ENCODE data around the gene NUAK1. TPM values are rescaled to one million over a fixed set of nuclear protein-coding genes. Genes with fewer than 3 reads are reported as not detected.

NUAK1 gene
- total and polyA plus RNA-seq, 2 donors = 2.1 to 4.3 TPM

DNA sequence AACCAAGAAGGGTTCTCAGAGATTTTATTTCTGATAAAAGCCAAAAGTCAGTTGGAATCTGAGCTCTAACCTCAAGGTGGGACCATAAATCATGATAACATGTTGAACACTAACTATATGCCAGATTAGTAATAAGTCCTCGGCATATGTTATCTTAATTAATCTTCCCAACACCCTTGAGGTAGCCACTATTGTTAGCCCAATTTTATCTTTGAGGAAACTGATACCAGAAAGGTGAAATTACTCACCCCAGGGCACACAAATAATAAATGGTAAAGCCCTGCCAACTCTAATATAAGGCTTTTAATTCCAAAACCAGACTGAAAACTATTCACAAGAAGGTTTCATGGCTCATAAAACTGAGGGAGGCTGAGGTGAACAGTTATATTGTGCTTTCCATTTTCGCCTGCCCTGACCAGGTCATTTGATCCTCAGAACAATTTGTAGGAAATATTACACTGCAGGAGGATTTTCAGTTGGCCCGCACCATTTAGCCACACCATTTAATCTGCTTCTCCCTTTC, 16.1 kb upstream of the NUAK1 start:
- H3K9me3 ChIP-seq (ENCODE audit: control insufficient read depth in 2 of 2, insufficient read depth in 1 of 2, low read length in 1 of 2) = no peaks in the 10 kb centered on the region
- H3K36me3 ChIP-seq (ENCODE audit: control insufficient read depth in 2 of 2, insufficient read depth in 2 of 2, low read length in 1 of 2) = no peaks in the 10 kb centered on the region
- H3K4me1 ChIP-seq (ENCODE audit: control insufficient read depth in 2 of 2, insufficient read depth in 2 of 2, low read length in 2 of 2) = no peaks in the 10 kb centered on the region
- 74% methylated on average over 3 of the region's 3 CpGs for WGBS
- DNase-seq (ENCODE audit: low read depth in 6 of 9, low spot score in 9 of 9) = no peak
- no peak overlapping the region for H3K4me3 ChIP-seq (ENCODE audit: low read length in 2 of 2)
- no peak overlapping the region for H3K27ac ChIP-seq (ENCODE audit: low read depth in 1 of 2, low read length in 1 of 2)
- no peaks in the 10 kb centered on the region for H3K27me3 ChIP-seq (ENCODE audit: control insufficient read depth in 2 of 2, insufficient read depth in 1 of 2, low read length in 1 of 2)

GRCh38 chr12:106152334-106152733, 13.6 kb upstream of the NUAK1 start:
- Histone ChIP-seq H3K4me1 (ENCODE audit: control insufficient read depth in 2 of 2, insufficient read depth in 2 of 2, low read length in 2 of 2) (no peaks in the 10 kb centered on the region), H3K36me3 (ENCODE audit: control insufficient read depth in 2 of 2, insufficient read depth in 2 of 2, low read length in 1 of 2) (no peaks in the 10 kb centered on the region), H3K9me3 (ENCODE audit: control insufficient read depth in 2 of 2, insufficient read depth in 1 of 2, low read length in 1 of 2) (no peaks in the 10 kb centered on the region), H3K27ac (ENCODE audit: low read depth in 1 of 2, low read length in 1 of 2) (no peak overlapping the region), H3K27me3 (ENCODE audit: control insufficient read depth in 2 of 2, insufficient read depth in 1 of 2, low read length in 1 of 2) (no peaks in the 10 kb centered on the region), H3K4me3 (ENCODE audit: low read length in 2 of 2) (no peak overlapping the region)
- DNase-seq (ENCODE audit: low read depth in 6 of 9, low spot score in 9 of 9) = no peak
- 81% methylated on average over 4 of the region's 4 CpGs for WGBS

DNA sequence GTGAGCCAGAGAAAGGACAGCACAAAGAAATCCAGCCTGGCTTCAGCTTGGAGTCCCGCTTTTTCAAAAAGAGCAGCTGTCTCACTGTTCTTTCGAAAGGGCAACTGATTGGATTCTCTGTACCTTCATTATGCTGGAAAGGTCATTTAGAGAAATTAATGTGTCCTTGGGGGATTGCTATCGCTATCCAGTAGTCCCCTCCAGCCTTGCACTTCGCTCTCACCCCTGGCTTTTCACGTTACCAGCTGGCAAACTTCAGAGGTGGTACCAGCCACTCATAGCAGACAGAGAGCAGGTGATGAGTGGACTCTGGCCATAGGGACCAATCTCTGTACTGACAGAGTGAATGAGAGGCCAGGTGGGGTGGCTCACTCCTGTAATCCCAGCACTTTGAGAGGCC, 11.8 kb upstream of the NUAK1 start:
- DNase-seq (ENCODE audit: low read depth in 6 of 9, low spot score in 9 of 9) = no peak
- Histone ChIP-seq H3K27me3 (ENCODE audit: control insufficient read depth in 2 of 2, insufficient read depth in 1 of 2, low read length in 1 of 2) (peaks cover 0 to 4% of the 10 kb centered on the region in 2 donors), H3K4me1 (ENCODE audit: control insufficient read depth in 2 of 2, insufficient read depth in 2 of 2, low read length in 2 of 2) (no peaks in the 10 kb centered on the region), H3K36me3 (ENCODE audit: control insufficient read depth in 2 of 2, insufficient read depth in 2 of 2, low read length in 1 of 2) (no peaks in the 10 kb centered on the region), H3K9me3 (ENCODE audit: control insufficient read depth in 2 of 2, insufficient read depth in 1 of 2, low read length in 1 of 2) (no peaks in the 10 kb centered on the region), H3K27ac (ENCODE audit: low read depth in 1 of 2, low read length in 1 of 2) (no peak overlapping the region), H3K4me3 (ENCODE audit: low read length in 2 of 2) (no peak overlapping the region)
- WGBS = 94% methylated on average over 5 of the region's 5 CpGs

DNA sequence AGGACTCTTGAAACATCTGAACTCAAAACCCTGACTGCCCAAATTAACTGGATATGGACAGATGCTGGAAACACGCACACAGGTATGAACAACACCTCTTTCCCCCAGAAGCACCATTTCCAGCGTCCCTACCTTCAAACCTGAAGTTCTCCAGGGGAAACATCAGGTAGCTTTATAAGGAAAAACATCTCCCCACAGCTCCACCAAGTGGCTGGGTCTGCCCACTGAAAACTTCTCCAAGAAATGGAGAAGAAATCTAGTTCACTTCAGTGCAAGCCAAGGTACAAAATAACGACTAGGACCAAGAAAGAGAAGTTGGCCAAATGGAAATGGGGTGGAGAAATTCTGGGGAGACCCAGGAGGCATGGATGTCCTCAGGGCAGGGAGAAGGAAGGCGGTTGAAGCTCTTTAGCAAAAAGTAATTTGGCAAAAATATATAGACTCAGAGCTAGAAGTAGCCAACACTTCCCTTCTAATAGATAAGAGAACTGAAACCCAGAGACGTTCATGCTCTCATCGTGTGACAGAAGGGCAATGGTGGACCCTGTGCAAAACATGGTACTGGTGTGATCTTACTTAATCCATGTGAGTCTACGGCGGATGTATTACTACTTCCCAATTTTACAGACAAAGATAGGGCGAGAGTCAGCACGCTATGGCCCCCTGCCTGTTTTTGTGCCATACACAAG, 10.5 kb upstream of the NUAK1 start:
- DNase-seq (ENCODE audit: low read depth in 6 of 9, low spot score in 9 of 9) = peak in 1 of 9 donors; percentile 15
- Histone ChIP-seq H3K9me3 (ENCODE audit: control insufficient read depth in 2 of 2, insufficient read depth in 1 of 2, low read length in 1 of 2) (no peaks in the 10 kb centered on the region), H3K36me3 (ENCODE audit: control insufficient read depth in 2 of 2, insufficient read depth in 2 of 2, low read length in 1 of 2) (no peaks in the 10 kb centered on the region), H3K27ac (ENCODE audit: low read depth in 1 of 2, low read length in 1 of 2) (no peak overlapping the region), H3K27me3 (ENCODE audit: control insufficient read depth in 2 of 2, insufficient read depth in 1 of 2, low read length in 1 of 2) (peaks cover 0 to 6% of the 10 kb centered on the region in 2 donors), H3K4me3 (ENCODE audit: low read length in 2 of 2) (no peak overlapping the region), H3K4me1 (ENCODE audit: control insufficient read depth in 2 of 2, insufficient read depth in 2 of 2, low read length in 2 of 2) (no peaks in the 10 kb centered on the region)
- 62% methylated on average over 10 of the region's 10 CpGs for WGBS

DNA sequence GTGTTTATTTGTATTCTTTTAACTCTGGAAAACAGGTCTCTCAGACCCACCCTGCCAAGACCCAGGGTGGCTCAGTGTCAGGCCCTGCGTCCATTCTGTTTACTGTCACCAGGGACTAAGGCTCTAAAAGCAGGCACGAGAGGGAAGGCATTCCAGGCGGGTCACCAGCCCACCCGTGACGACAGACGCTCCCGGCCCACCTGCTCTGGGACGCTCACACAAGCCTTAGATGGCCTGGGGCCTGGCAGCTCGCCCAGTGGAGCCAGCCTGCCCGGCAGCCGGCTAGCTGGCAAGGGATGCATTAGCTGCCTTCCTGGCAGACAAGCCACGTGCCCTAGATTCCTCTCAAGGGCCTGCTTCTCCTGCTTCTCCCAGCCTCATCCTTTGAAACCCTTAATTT, 9.2 kb upstream of the NUAK1 start:
- no peak for DNase-seq (ENCODE audit: low read depth in 6 of 9, low spot score in 9 of 9)
- WGBS = 87% methylated on average over 12 of the region's 12 CpGs
- H3K36me3 ChIP-seq (ENCODE audit: control insufficient read depth in 2 of 2, insufficient read depth in 2 of 2, low read length in 1 of 2) = no peaks in the 10 kb centered on the region
- no peak overlapping the region for H3K4me3 ChIP-seq (ENCODE audit: low read length in 2 of 2)
- H3K27me3 ChIP-seq (ENCODE audit: control insufficient read depth in 2 of 2, insufficient read depth in 1 of 2, low read length in 1 of 2) = peaks cover 0 to 8% of the 10 kb centered on the region in 2 donors
- no peak overlapping the region for H3K27ac ChIP-seq (ENCODE audit: low read depth in 1 of 2, low read length in 1 of 2)
- no peaks in the 10 kb centered on the region for H3K4me1 ChIP-seq (ENCODE audit: control insufficient read depth in 2 of 2, insufficient read depth in 2 of 2, low read length in 2 of 2)
- no peaks in the 10 kb centered on the region for H3K9me3 ChIP-seq (ENCODE audit: control insufficient read depth in 2 of 2, insufficient read depth in 1 of 2, low read length in 1 of 2)

DNA sequence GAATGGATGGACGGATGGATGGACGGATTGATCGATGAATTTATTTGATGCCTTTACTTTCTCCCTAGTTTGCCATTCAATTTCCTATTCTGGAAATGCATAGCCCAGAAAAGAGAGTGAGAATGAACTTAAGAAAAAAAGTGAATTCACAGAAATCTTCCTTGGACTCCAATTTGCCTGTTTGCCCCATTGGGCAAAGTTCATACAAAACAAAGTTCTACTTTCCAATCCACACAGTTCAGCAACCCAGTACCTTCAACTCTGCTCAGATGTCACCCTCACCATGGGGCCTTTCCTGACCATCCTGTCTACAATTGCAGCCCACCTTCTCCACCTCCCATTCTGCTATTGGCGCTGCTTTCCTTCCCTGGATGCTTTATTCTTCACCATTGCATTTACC, 8.2 kb upstream of the NUAK1 start:
- Histone ChIP-seq H3K27ac (ENCODE audit: low read depth in 1 of 2, low read length in 1 of 2) (no peak overlapping the region), H3K4me3 (ENCODE audit: low read length in 2 of 2) (no peak overlapping the region), H3K9me3 (ENCODE audit: control insufficient read depth in 2 of 2, insufficient read depth in 1 of 2, low read length in 1 of 2) (no peaks in the 10 kb centered on the region), H3K4me1 (ENCODE audit: control insufficient read depth in 2 of 2, insufficient read depth in 2 of 2, low read length in 2 of 2) (no peaks in the 10 kb centered on the region), H3K27me3 (ENCODE audit: control insufficient read depth in 2 of 2, insufficient read depth in 1 of 2, low read length in 1 of 2) (peaks cover 2 to 10% of the 10 kb centered on the region in 2 donors), H3K36me3 (ENCODE audit: control insufficient read depth in 2 of 2, insufficient read depth in 2 of 2, low read length in 1 of 2) (no peaks in the 10 kb centered on the region)
- DNase-seq (ENCODE audit: low read depth in 6 of 9, low spot score in 9 of 9) = no peak
- WGBS = 99% methylated on average over 4 of the region's 4 CpGs

DNA sequence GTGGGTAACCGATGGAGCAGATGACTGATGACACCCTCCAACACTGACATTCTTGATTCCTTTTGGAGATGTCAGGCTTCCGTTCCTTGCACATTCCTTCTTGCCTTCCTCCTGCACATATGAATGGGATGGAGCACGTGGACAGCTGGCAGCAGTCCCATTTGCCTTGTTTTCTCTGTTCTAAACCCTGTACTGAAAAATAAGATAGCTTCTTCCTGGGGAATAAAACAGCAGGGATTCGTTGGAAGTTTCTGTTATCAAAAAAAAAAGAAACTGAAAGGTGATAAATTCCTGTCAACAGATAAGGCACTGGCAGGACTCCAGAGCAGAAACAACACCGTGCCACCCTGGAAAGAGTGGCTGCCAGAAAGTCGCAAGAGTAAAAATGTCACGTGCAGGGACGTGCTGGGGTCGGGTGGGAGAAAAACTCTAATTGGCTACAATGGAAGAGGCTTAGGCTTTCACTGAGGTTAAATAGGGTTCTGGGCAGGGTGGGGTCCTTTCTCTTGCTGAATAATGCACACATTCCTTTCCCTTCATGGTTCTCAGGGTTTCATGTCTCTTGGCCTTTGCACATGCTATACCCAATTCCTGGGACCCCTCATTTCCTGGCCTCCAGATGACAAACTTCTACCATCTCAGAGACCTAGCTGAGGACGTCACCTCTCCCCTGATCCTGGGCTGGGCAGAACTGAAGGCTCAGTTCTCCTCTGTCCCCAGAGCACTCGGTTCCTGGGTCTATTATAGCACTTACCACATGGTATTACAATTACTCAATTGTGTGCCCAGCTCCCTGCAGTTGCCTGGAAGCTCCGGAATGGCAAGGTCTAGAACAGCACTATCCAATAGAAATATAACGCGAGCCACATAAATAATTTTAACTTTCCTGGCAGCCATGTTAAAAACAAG, 7.0 kb upstream of the NUAK1 start:
- Histone ChIP-seq H3K4me3 (ENCODE audit: low read length in 2 of 2) (no peak overlapping the region), H3K27ac (ENCODE audit: low read depth in 1 of 2, low read length in 1 of 2) (no peak overlapping the region), H3K36me3 (ENCODE audit: control insufficient read depth in 2 of 2, insufficient read depth in 2 of 2, low read length in 1 of 2) (no peaks in the 10 kb centered on the region), H3K9me3 (ENCODE audit: control insufficient read depth in 2 of 2, insufficient read depth in 1 of 2, low read length in 1 of 2) (no peaks in the 10 kb centered on the region), H3K4me1 (ENCODE audit: control insufficient read depth in 2 of 2, insufficient read depth in 2 of 2, low read length in 2 of 2) (no peaks in the 10 kb centered on the region), H3K27me3 (ENCODE audit: control insufficient read depth in 2 of 2, insufficient read depth in 1 of 2, low read length in 1 of 2) (peaks cover 10 to 20% of the 10 kb centered on the region in 2 donors)
- WGBS = 84% methylated on average over 14 of the region's 14 CpGs
- DNase-seq (ENCODE audit: low read depth in 6 of 9, low spot score in 9 of 9) = no peak

DNA sequence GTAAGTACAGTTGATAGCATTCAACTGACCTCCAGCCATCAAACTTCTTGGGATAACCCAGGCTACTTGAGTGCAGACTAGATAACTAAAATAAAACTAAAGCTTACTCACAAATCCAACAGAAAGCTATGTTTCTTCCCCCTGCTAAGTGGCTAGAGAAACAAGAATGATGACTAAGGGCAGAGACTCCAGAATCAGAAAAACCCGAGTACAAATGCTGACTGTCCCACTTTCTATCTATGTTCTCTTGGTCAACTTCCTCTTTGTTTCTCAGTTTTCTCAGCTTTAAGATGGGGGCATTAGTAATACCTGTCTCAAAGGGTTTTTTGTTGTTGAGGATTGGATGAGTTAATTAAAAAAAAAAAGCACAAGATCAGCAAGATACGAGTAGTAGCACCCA, 6.1 kb upstream of the NUAK1 start:
- no peaks in the 10 kb centered on the region for H3K4me1 ChIP-seq (ENCODE audit: control insufficient read depth in 2 of 2, insufficient read depth in 2 of 2, low read length in 2 of 2)
- 87% methylated on average over 2 of the region's 2 CpGs for WGBS
- H3K9me3 ChIP-seq (ENCODE audit: control insufficient read depth in 2 of 2, insufficient read depth in 1 of 2, low read length in 1 of 2) = peaks cover 0 to 1% of the 10 kb centered on the region in 2 donors
- H3K27ac ChIP-seq (ENCODE audit: low read depth in 1 of 2, low read length in 1 of 2) = no peak overlapping the region
- no peak for DNase-seq (ENCODE audit: low read depth in 6 of 9, low spot score in 9 of 9)
- H3K27me3 ChIP-seq (ENCODE audit: control insufficient read depth in 2 of 2, insufficient read depth in 1 of 2, low read length in 1 of 2) = peaks cover 19 to 29% of the 10 kb centered on the region in 2 donors
- no peaks in the 10 kb centered on the region for H3K36me3 ChIP-seq (ENCODE audit: control insufficient read depth in 2 of 2, insufficient read depth in 2 of 2, low read length in 1 of 2)
- no peak overlapping the region for H3K4me3 ChIP-seq (ENCODE audit: low read length in 2 of 2)

Measured in thymus (tissue), 11 donors.